ENCODE data around the gene SURF2. TPM values are rescaled to one million over a fixed set of nuclear protein-coding genes. Genes with fewer than 3 reads are reported as not detected.
A peak's percentile ranks its signal among the peaks of the same experiment; 100 is the strongest.

Gene SURF2
- total and polyA plus RNA-seq, 9 of the 15 experiments (the other 6 are each of a cell fraction or from before 2014, with no cell fraction given) = 5.5 to 82.5 (median 21.3) TPM

GRCh38 chr9:133351908-133352634 is 4.3 kb upstream of the SURF2 start (continued):
- TF ChIP-seq AFF4 (CRISPR knock-in tag; IDR thresholded peaks at IDR 0.05) = peak; percentile 89
- no peak for TF ChIP-seq ZNF12 (CRISPR knock-in tag; IDR thresholded peaks at IDR 0.05)
- TF ChIP-seq NEUROD1 (IDR thresholded peaks at IDR 0.05; ENCODE audit: borderline replicate concordance, low read depth, low read length, partially characterized antibody) = peak; percentile 44
- peak; percentile 57; the same call in 1 of the 2 replicates for TF ChIP-seq MTA3 (IDR thresholded peaks at IDR 0.05; ENCODE audit: borderline replicate concordance)
- peak; percentile 68 for TF ChIP-seq GABPB1 (CRISPR knock-in tag; IDR thresholded peaks at IDR 0.05)
- peak; percentile 37 for TF ChIP-seq SIRT6 (IDR thresholded peaks at IDR 0.05; ENCODE audit: low read depth, low read length)
- TF ChIP-seq MBD2 (IDR thresholded peaks at IDR 0.05; ENCODE audit: borderline replicate concordance, low read depth) = 0 out of 2 replicates have a peak, but pooled peaks have one; percentile 31
- TF ChIP-seq PREB (CRISPR knock-in tag; IDR thresholded peaks at IDR 0.05) = peak; percentile 91; the same call in 1 of the 2 replicates
- peak; percentile 100 for TF ChIP-seq ZNF764 (CRISPR knock-in tag; IDR thresholded peaks at IDR 0.05; ENCODE audit: low read depth)
- 0 out of 2 replicates have a peak, but pooled peaks have one; percentile 19 for TF ChIP-seq ZNF740 (CRISPR knock-in tag; IDR thresholded peaks at IDR 0.05)
- no peak for TF ChIP-seq ZNF740 (tag; IDR thresholded peaks at IDR 0.05)
- peak; percentile 23; the same call in 1 of the 2 replicates for TF ChIP-seq CREB1 (IDR thresholded peaks at IDR 0.05)
- TF ChIP-seq CREB1 (CRISPR knock-in tag; IDR thresholded peaks at IDR 0.05) = peak; percentile 37; the same call in 1 of the 2 replicates
- TF ChIP-seq SOX6 (IDR thresholded peaks at IDR 0.05) = peak; percentile 43
- no peak for TF ChIP-seq ARID2 (IDR thresholded peaks at IDR 0.05)
- TF ChIP-seq GTF2F1 (IDR thresholded peaks at IDR 0.05; ENCODE audit: low read depth, low read length) = 0 out of 2 replicates have a peak, but pooled peaks have one; percentile 16
- TF ChIP-seq TGIF2 (CRISPR knock-in tag; IDR thresholded peaks at IDR 0.05) = peak; percentile 18; the same call in 1 of the 2 replicates
- TF ChIP-seq PHTF2 (CRISPR knock-in tag; IDR thresholded peaks at IDR 0.05) = no peak
- TF ChIP-seq, protein P1, sequence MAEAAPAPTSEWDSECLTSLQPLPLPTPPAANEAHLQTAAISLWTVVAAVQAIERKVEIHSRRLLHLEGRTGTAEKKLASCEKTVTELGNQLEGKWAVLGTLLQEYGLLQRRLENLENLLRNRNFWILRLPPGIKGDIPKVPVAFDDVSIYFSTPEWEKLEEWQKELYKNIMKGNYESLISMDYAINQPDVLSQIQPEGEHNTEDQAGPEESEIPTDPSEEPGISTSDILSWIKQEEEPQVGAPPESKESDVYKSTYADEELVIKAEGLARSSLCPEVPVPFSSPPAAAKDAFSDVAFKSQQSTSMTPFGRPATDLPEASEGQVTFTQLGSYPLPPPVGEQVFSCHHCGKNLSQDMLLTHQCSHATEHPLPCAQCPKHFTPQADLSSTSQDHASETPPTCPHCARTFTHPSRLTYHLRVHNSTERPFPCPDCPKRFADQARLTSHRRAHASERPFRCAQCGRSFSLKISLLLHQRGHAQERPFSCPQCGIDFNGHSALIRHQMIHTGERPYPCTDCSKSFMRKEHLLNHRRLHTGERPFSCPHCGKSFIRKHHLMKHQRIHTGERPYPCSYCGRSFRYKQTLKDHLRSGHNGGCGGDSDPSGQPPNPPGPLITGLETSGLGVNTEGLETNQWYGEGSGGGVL (CRISPR knock-in tag; IDR thresholded peaks at IDR 0.05) = no peak
- TF ChIP-seq BCOR (IDR thresholded peaks at IDR 0.05) = no peak
- TF ChIP-seq L3MBTL2 (IDR thresholded peaks at IDR 0.05) = peak; percentile 42; the same call in 1 of the 2 replicates
